ENCODE data around the gene EMP1. TPM values are rescaled to one million over a fixed set of nuclear protein-coding genes. Genes with fewer than 3 reads are reported as not detected.

The EMP1 gene
- total RNA-seq, 1 experiment from 2014 or later, result 18.6 TPM

DNA sequence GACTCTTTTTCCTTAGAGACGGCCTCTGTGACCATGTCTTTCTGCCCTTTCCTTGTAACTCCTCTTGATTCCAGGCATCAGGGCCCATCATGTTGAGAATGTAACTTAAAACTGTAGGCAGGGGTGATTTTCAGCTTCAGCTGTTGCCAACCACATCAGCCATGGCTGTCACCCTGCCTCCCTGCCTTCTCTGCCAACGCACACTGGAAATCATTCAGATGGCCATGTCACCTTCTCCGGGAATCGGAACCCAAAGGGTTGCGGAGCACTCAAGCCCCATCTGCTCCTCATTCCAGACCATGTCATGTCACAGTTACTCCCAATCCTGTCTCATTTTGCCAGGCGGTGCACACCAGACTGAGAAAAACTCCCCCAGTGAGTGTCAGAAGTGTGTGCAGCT, 72.1 kb downstream of the EMP1 start:
- in situ Hi-C loops (cut with HindIII; ENCODE audit: low pct_unique_long_range_greater_than_20kb, low sequenced_read_pairs) (no loop called here), intact Hi-C loops (cut with micrococcal nuclease; ENCODE audit: unreplicated experiment) (no loop called here)
- Histone ChIP-seq H3K4me3 (ENCODE audit: low read depth in 2 of 2, low read length in 2 of 2) (no peak overlapping the region), H3K27ac (ENCODE audit: low read length) (no peak overlapping the region), H3K36me3 (ENCODE audit: control insufficient read depth, insufficient read depth, low read length) (no peaks in the 10 kb centered on the region), H3K9me3 (ENCODE audit: control insufficient read depth, insufficient read depth, low read depth, low read length) (no peaks in the 10 kb centered on the region), H3K4me1 (ENCODE audit: control insufficient read depth, insufficient read depth, low read length) (no peaks in the 10 kb centered on the region), H3K27me3 (ENCODE audit: control insufficient read depth, insufficient read depth, low read length) (peaks cover 5% of the 10 kb centered on the region)
- ATAC-seq, result no peak
- CTCF ChIA-PET, result no interaction called here
- BruUV-seq (replicated peaks), result no TSS peak
- TF ChIP-seq POLR2AphosphoS5 (IDR thresholded peaks at IDR 0.05; ENCODE audit: low read depth, low read length), result no peak
- no peak for TF ChIP-seq TCF7L2 (IDR thresholded peaks at IDR 0.05; ENCODE audit: low read depth, low read length)
- TF ChIP-seq, protein P1, sequence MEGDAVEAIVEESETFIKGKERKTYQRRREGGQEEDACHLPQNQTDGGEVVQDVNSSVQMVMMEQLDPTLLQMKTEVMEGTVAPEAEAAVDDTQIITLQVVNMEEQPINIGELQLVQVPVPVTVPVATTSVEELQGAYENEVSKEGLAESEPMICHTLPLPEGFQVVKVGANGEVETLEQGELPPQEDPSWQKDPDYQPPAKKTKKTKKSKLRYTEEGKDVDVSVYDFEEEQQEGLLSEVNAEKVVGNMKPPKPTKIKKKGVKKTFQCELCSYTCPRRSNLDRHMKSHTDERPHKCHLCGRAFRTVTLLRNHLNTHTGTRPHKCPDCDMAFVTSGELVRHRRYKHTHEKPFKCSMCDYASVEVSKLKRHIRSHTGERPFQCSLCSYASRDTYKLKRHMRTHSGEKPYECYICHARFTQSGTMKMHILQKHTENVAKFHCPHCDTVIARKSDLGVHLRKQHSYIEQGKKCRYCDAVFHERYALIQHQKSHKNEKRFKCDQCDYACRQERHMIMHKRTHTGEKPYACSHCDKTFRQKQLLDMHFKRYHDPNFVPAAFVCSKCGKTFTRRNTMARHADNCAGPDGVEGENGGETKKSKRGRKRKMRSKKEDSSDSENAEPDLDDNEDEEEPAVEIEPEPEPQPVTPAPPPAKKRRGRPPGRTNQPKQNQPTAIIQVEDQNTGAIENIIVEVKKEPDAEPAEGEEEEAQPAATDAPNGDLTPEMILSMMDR (IDR thresholded peaks at IDR 0.05), result no peak
- TF ChIP-seq SIN3A (IDR thresholded peaks at IDR 0.05; ENCODE audit: borderline replicate concordance, insufficient read depth, low read depth, low read length), result no peak
- TF ChIP-seq, protein P2, sequence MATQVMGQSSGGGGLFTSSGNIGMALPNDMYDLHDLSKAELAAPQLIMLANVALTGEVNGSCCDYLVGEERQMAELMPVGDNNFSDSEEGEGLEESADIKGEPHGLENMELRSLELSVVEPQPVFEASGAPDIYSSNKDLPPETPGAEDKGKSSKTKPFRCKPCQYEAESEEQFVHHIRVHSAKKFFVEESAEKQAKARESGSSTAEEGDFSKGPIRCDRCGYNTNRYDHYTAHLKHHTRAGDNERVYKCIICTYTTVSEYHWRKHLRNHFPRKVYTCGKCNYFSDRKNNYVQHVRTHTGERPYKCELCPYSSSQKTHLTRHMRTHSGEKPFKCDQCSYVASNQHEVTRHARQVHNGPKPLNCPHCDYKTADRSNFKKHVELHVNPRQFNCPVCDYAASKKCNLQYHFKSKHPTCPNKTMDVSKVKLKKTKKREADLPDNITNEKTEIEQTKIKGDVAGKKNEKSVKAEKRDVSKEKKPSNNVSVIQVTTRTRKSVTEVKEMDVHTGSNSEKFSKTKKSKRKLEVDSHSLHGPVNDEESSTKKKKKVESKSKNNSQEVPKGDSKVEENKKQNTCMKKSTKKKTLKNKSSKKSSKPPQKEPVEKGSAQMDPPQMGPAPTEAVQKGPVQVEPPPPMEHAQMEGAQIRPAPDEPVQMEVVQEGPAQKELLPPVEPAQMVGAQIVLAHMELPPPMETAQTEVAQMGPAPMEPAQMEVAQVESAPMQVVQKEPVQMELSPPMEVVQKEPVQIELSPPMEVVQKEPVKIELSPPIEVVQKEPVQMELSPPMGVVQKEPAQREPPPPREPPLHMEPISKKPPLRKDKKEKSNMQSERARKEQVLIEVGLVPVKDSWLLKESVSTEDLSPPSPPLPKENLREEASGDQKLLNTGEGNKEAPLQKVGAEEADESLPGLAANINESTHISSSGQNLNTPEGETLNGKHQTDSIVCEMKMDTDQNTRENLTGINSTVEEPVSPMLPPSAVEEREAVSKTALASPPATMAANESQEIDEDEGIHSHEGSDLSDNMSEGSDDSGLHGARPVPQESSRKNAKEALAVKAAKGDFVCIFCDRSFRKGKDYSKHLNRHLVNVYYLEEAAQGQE (IDR thresholded peaks at IDR 0.05; ENCODE audit: insufficient read depth in 1 of 2, low read depth in 2 of 2, low read length in 1 of 2), result no peak
- no peak for DNase-seq (ENCODE audit: low read depth, low spot score)
- POLR2A ChIA-PET, result no interaction called here

Other genes starting within 250 kb of the EMP1 start
- gene GPRC5D, start 244.6 kb upstream of the EMP1 start, total RNA-seq (2021; ENCODE audit: unreplicated experiment), result not detected
- 19.3 TPM for gene HEBP1, start 196.5 kb upstream of the EMP1 start, total RNA-seq (2021; ENCODE audit: unreplicated experiment)
- gene FAM234B, start 152.3 kb upstream of the EMP1 start, total RNA-seq (2021; ENCODE audit: unreplicated experiment), result 5.4 TPM
- gene GSG1, start 93.1 kb upstream of the EMP1 start, total RNA-seq (2021; ENCODE audit: unreplicated experiment), result not detected